ENCODE measurements around the gene CHST8.

GRCh38 chr19:33610588-33610987 is 11.2 kb upstream of the CHST8 start:
- no peak for TF ChIP-seq POLR2A (IDR thresholded peaks at IDR 0.05)
- no peak for TF ChIP-seq CTCF (IDR thresholded peaks at IDR 0.05)
